NB4 (cell line): Measurements from ENCODE around the gene S100A11.

Experiments
- DNase-seq: peaks from one replicate; pipeline ENCODE4 v3.0.0; 2010; ENCODE audit warnings: low read depth
- H3K4me3 ChIP-seq: one replicate; pipeline ENCODE4 v1.5.1; 2011; ENCODE audit warnings: mild to moderate bottlenecking, low read depth, low read length, moderate library complexity
- CTCF ChIP-seq: IDR thresholded peaks from one replicate; pipeline ENCODE4 v1.5.1; 2012; ENCODE audit warnings: low read depth, low read length
- MYC ChIP-seq: IDR thresholded peaks from 2 replicates; pipeline ENCODE4 v1.6.1; 2011; ENCODE audit warnings: low read depth, low read length
- POLR2A ChIP-seq: IDR thresholded peaks from 2 replicates; pipeline ENCODE4 v1.6.1; 2011; ENCODE audit warnings: mild to moderate bottlenecking; ENCODE audit not compliant: insufficient read length; ENCODE audit errors: extremely low read depth
- TF ChIP-seq, protein P1 (sequence below): IDR thresholded peaks from 2 replicates; pipeline ENCODE4 v1.6.1; 2011; ENCODE audit warnings: low read depth, low read length

Gene S100A11

DNA sequence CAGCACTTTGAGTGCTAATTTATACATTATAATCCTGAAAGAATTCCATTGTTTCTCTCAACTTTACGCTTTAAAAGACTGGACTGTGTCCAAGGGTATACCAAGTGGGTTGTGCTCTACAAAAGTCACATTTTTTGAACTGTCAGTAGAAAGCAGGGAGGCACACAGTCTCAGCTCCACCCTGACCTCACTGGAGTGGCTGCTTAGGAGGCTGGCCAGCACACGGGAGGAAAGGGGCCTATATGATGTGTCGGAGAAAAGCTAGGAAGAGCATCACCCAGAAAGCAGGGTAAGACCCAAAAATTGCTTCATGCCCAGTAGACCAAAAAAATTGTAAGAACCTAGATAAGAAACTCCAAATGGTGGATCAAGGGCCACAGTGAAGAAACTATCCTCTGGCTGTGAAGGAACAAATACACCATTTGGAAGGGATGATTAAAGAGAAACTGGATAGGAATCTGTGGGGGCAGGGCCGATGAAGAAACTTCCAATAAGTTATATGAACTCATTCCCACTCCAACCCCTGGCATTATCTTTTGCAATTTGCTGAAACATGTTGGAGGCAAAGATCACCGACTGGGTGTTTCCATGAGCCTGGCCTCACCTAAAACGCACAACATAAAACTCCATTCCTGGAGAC lies 45.0 kb downstream of the S100A11 start:
- peak overlapping the region; percentile 87 for H3K4me3 ChIP-seq
- TF ChIP-seq CTCF: no peak
- no peak for TF ChIP-seq MYC
- DNase-seq: no peak

DNA sequence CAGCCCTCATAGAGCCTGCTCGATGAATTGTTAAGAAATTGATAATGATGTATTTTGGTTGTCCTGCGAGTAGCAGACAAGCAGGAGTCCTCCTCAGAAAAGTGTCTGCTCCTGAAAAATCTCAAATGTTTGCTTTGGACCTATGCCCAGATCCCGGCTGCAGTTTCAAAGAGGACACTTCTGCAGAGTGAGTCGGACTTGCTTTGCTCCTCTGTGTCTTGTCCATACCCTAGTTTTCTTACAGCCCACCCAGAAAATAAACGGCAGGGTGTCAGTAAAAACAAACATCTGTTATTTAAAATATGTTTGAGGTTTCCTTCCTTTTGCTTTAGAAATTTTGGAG lies 46.0 kb downstream of the S100A11 start:
- no peak for TF ChIP-seq POLR2A
- no peak for TF ChIP-seq CTCF
- no peak for TF ChIP-seq MYC
- H3K4me3 ChIP-seq: no peak overlapping the region
- DNase-seq: no peak

GRCh38 chr1:151990058-151990855 lies 46.5 kb downstream of the S100A11 start:
- H3K4me3 ChIP-seq: no peak overlapping the region
- TF ChIP-seq MYC (no peak), POLR2A (no peak), CTCF (no peak)
- TF ChIP-seq, protein P1, sequence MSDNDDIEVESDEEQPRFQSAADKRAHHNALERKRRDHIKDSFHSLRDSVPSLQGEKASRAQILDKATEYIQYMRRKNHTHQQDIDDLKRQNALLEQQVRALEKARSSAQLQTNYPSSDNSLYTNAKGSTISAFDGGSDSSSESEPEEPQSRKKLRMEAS: no peak
- no peak for DNase-seq

DNA sequence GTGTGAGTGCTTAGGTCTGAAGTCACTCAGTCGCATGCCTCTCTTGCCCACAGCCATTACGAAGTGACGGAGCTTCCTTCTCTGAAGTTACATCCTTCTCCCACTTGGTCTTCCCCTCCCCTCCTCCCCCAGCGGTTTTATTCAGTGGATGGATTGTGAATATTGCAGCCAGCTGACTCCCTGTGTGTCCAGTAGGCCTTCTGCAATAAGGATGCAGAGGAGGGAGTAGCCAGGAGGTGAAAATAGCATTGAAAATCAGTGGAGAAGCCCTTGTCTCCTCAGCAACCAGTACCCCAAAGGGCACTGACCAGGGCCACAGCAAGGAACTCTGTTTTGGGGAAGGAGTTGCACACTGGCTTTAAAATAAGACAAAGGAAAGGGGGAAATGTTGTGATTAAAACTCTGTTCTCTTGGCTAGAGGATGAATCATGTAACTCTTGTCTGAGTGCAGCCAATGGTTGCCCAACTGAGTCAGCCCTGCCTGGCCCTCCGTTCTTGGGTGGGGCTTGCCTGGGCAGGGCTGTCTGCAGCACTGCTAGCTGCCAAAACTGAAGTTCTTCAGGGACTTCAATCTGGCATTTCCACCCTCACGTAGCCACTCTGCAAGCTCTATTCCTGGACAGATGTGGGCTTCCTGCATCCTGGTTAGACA lies 47.5 kb downstream of the S100A11 start:
- TF ChIP-seq POLR2A: no peak
- peak; percentile 85 for DNase-seq
- H3K4me3 ChIP-seq: no peak overlapping the region

- DNase-seq: peak; percentile 16
- TF ChIP-seq, protein P1: no peak
- no peak for TF ChIP-seq CTCF
- TF ChIP-seq MYC: no peak
- TF ChIP-seq POLR2A: no peak
- H3K4me3 ChIP-seq: no peak overlapping the region
These were observed 48.3 kb downstream of the S100A11 start for GRCh38 chr1:151988405-151988923.

DNA sequence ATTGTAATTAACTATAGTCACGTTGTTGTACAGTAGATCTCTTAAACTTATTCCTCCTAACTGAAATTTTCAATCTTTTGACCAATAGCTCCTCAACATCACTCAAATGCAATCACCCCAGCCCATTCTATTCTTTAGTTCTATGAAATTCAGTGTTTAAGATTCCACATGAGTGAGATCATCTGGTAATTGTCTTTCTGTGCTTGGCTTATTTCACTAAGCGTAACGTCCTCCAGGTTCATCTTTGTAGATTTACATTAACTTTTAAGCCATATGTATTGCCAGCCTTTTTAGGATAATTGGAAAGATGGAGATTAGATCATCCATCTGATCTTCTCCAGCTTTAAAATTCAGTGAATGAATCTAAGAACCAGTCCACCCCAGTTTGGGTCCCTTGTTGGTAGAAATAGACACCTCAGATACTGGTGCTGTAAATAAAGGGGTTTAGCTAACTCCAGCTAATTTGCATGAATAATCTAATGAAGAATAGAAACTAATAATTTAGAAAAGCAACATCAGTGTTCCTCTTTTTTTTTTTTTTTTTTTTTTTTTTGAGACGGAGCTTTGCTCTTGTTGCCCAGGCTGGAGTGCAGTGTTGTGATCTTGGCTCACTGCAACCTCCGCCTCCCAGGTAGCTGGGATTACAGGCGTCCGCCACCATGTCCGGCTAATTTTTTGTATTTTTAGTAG lies 50.2 kb downstream of the S100A11 start:
- DNase-seq: no peak
- TF ChIP-seq, protein P1: no peak
- TF ChIP-seq POLR2A (no peak), MYC (no peak), CTCF (no peak)

More for the DNA sequence above, 50.2 kb downstream of the S100A11 start:
- no peak overlapping the region for H3K4me3 ChIP-seq
